LNCaP clone FGC (cell line): ENCODE results near the gene ZNF618.

Experiments used
- DNase-seq: peaks from one replicate; pipeline ENCODE4 v3.0.0-alpha.2; 2011; ENCODE audit warnings: low read depth
- H3K4me3 ChIP-seq: 2 replicates; pipeline ENCODE4 v1.5.1; 2011; ENCODE audit warnings: mild to moderate bottlenecking, low read depth, low read length, control low read depth
- CTCF ChIP-seq: IDR thresholded peaks from 2 replicates; pipeline ENCODE4 v1.5.1; 2012; ENCODE audit warnings: mild to moderate bottlenecking; ENCODE audit not compliant: control insufficient read depth, insufficient read depth; ENCODE audit errors: extremely low read depth

Gene ZNF618

GRCh38 chr9:114089206-114089840 is 213.2 kb downstream of the ZNF618 start:
- TF ChIP-seq CTCF: no peak
- no peak for DNase-seq
- no peak overlapping the region for H3K4me3 ChIP-seq

- H3K4me3 ChIP-seq: no peak overlapping the region
- no peak for TF ChIP-seq CTCF
- DNase-seq: no peak
These were observed 214.7 kb downstream of the ZNF618 start for GRCh38 chr9:114090798-114091197.

- TF ChIP-seq CTCF: no peak
- DNase-seq: no peak
- H3K4me3 ChIP-seq: no peak overlapping the region
These were observed 215.6 kb downstream of the ZNF618 start for GRCh38 chr9:114091711-114092110.

- TF ChIP-seq CTCF: no peak
- no peak overlapping the region for H3K4me3 ChIP-seq
- DNase-seq: no peak
These were observed 216.2 kb downstream of the ZNF618 start for GRCh38 chr9:114092336-114092735.

DNA sequence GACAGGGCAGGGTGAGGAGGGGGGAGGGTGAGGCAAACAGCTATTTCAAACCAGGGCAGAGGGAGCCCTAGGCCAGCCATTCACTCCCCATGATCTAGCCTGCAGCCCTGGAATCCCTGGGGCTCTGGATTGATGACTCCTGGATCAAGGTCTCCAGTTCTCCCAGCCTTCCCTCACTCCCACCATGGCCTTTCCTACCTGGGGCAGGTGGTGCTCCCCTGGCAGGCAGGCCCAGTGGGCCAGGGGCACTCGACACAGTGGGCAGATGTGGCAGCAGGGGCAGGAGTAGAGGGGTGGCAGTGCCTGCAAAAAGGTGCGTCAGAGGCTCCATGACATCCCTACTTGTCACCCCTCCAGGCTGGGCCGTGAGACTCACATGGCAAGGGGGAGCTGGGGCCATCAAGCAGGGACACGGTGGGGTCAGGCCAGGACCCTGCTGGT is 216.9 kb downstream of the ZNF618 start:
- DNase-seq: no peak
- no peak for TF ChIP-seq CTCF
- H3K4me3 ChIP-seq: no peak overlapping the region

- TF ChIP-seq CTCF: no peak
- no peak overlapping the region for H3K4me3 ChIP-seq
- no peak for DNase-seq
These were observed 217.8 kb downstream of the ZNF618 start for GRCh38 chr9:114093761-114094505.
